ENCODE data around the gene PABPC5. TPM values are rescaled to one million over a fixed set of nuclear protein-coding genes. Genes with fewer than 3 reads are reported as not detected.

The PABPC5 gene
- 1.2 TPM in 2 replicates for total RNA-seq

DNA sequence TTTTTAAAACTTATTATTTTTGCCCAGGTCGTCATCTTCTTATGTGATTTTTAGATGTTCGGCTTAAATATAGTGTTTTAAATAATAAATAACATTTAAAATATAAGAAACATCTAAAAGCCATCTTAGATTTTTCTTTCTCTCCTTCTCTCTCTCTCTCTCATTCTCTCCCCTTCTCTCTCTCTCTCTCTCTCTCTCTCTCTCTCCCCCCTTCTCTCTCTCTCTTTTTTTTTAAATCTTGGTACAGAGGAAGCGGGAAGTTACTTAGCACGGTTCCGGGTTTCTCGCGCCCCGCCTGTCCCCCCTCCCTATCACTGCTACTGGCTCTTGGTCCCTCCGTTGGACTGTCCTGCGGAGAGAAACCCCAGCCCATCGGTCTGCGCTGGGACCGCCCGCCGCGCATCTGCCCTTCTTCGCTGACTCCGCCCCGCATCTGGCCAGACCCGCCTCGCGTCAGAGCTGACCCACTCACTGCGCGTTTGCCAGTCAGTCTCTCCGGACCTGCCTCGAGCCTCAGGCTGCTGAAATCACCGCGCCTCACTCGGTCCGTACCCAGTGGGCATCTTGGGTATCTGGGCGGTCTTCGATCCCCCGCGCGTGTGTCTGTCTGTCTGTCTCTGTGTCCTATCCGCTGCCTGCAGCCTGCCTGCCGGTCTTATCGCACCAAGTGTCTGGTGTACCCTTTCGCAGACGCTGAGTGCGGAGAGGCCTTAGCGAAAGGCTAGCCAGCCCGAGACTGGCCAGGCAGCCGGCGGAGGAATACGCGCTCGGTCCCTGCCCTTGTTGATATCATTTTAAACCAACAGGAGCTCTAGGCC is at the start of gene PABPC5:
PABPC5 (plus strand) TSS at position 489 of the 818 bp plus-strand sequence. CDS start 739 bp downstream, outside the sequence.

